ENCODE measurements around the gene PHF8.

GRCh38 chrX:53900623-53901022 is 143.7 kb downstream of the PHF8 start:
- TF ChIP-seq CTCF (IDR thresholded peaks at IDR 0.05; ENCODE audit: low read depth, low read length): no peak
- no peak for TF ChIP-seq EZH2phosphoT487 (IDR thresholded peaks at IDR 0.05; ENCODE audit: low read depth)

Measured in OCI-LY3 (cell line).